Right ventricle myocardium inferior (tissue), 1 donor: ENCODE measurements around the gene TMEM184A. TPM values are rescaled to one million over a fixed set of nuclear protein-coding genes. Genes with fewer than 3 reads are reported as not detected.

Experiments used
- ATAC-seq: fragments of 200-7000 bp; cut with Tn5 transposase; one replicate; pipeline ENCODE4 v1.9.1; 2020; ENCODE audit warnings: mild to moderate bottlenecking, moderate library complexity
- DNase-seq: peaks from one replicate; pipeline ENCODE4 v3.0.0; 2021; ENCODE audit errors: missing footprints
- intact Hi-C: fragments of 100-400 bp; cut with DNase I; formaldehyde crosslinking; loops from one replicate; pipeline ENCODE4 v1.11.0; 2022
- total RNA-seq: library from RNA; stranded (reverse); fragmentation: NEBNext Ultra II Directional; extraction: Animal tissue kit (Norgen Biotek cat#: 25700); gene quantifications from one replicate; pipeline ENCODE4 v1.2.1, GENCODE V29; 2021
- donor health status: DM: no; HTN: yes; CAD: no; lungs with severe emphysema.

TMEM184A gene
- total RNA-seq, 1 donor from 2014 or later: 0.32 TPM

DNA sequence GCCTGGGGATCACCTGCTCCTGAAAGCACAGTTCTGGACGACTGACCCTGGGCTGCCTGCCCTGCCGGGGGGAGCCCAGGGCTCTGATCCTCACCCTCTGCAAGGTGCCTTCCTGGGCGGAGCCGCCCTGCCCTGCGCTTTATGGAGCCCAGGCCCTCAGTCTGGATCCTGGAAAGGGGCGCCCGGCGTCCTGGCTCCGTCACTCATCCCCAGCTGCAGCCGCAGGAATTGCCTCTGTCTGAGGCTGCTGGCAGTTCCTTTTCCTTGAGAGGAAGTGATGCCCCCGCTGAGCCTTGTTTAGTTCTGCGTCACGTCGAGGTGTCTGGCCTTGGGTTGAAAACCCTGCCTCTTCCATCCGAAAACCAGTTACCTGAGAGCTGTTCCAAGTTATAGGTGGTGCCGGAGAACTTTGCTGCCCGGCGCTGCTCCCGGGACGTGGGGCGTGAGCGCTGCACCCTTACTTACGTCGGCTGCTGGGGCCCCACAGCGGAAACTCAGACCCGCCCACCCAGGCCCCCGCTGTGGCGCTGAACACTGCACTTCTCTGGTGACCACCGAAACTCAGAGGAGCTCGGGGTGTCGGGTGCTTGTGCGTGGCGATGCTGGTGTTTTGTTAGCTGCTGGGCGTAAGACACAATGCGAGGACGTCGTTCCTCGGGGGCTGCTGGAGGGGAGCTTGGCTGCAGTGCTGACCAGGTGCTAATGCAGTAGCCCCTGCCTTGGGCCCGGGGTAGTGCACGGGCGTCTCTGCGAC lies 20.1 kb downstream of the TMEM184A start:
- DNase-seq: peak; percentile 65
- ATAC-seq: no peak
- intact Hi-C loops: loop anchor here (2.0 kb wide), 1 partner anchor 23 kb away; no protein-coding TSS in a partner anchor

- DNase-seq (peak; percentile 41), ATAC-seq (no peak)
- intact Hi-C loops: no loop called here
Measured at GRCh38 chr7:1535100-1535458, 20.9 kb downstream of the TMEM184A start.

- peak; percentile 37 for DNase-seq
- intact Hi-C loops: no loop called here
- no peak for ATAC-seq
Measured at GRCh38 chr7:1534330-1535099, 21.5 kb downstream of the TMEM184A start.

DNA sequence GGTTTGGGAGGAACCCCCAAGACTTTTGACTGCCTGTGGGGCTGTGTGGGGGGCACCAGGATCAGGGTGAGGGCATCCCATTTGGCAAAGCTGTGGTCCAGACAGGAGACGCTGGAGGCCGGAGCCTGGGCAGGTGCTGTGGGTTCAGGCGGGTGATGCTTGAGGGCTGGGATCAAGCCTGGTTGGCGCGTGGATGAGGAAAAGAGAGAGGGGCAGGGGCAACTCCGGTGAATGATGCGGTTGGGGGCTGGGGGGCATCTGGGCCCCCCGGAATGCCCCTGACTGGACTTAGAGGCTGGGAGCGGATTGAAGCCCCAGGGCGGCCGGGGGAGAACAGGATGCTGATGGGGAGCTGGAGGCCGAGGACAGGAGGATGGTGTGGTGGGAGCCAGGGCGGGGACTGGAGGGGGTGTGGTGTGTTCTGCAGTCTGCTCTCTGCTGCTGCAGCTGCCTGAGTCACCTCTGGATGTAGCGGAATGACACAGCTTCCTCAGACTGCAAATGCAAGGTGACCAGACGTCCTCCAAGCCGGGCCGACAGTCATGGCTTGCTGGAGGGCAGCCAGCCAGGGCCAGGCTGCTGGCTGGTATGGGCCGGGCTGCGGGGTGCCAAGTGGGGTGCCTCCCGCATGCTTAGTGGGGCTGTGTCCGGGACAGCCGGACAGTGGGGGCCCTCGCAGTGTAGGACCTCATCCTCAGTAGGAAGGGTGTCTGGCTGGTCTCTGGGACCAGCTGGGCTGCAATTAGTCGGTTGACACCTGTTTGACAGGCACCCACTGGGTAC lies 22.3 kb downstream of the TMEM184A start:
- peak; percentile 71 for DNase-seq
- no peak for ATAC-seq
- intact Hi-C loops: loop anchor here (2.0 kb wide), 1 partner anchor 29 kb away; the partner anchor contains the start of gene INTS1

DNA sequence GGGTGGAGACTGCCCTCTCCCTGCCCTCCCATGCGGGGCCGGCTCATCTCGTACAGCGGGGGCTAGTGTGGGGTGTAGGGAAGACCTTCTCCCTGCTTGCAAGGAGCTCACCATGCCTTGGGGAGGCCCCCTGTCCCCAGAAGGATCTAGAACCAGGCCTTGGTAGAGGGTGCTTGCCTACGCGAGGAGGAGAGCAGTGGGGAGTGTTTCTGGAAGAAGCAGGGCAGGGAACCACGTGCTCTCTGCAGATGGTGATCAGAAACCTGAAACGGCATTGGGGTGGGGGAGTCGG lies 22.8 kb downstream of the TMEM184A start:
- DNase-seq (no peak), ATAC-seq (no peak)
- intact Hi-C loops: loop anchor here (2.0 kb wide), 1 partner anchor 28 kb away; the partner anchor contains the start of gene INTS1

DNA sequence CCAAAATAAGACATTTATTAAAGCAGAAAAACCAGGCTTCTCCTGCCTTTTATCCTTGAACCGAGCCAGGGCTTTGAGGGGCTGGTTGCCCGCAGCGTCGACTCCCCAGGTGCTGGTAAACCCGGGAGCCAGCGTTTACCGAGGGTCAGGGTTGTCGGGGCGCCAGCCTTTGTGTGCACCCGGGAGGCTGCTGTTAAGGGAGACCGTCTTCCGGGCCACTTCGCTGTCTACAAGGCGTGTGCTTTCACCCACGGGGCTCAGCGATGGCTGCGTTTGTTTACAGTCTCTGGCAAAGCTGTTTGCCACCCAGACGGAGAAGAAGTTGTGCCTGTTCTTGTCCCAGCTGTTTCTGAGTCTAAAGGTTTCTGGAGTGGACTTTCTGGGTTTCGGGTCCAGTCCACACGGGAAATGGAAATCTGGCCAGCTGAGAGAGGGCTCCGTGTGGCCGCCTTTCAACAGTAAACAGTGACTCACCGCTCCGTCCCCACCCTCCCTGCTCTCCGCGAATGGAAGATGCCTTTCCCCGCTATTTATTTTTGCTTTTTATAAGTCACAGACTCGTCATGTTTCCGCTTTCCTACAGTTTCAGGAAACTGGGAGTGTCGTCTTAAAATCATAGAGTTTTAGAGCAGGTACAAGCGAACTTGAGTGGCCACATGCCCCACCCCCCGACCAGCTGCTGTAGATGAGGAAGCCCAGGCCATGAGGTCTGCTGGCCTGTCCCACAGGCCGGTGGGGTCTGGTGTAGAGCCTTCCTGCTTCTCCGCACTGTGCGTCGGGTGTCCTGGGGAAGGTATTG lies 23.4 kb downstream of the TMEM184A start:
- peak; percentile 46 for ATAC-seq
- intact Hi-C loops: loop anchor here (2.0 kb wide), 1 partner anchor 28 kb away; the partner anchor contains the start of gene INTS1

GRCh38 chr7:1531979-1532455 lies 24.0 kb downstream of the TMEM184A start:
- DNase-seq (no peak), ATAC-seq (no peak)
- intact Hi-C loops: loop anchor here (2.0 kb wide), 1 partner anchor 27 kb away; the partner anchor contains the start of gene INTS1

More for the DNA sequence above, 23.4 kb downstream of the TMEM184A start:
- DNase-seq: peak; percentile 91

GRCh38 chr7:1531263-1531978 lies 24.6 kb downstream of the TMEM184A start:
- intact Hi-C loops: no loop called here
- ATAC-seq (no peak), DNase-seq (peak; percentile 78)

- intact Hi-C loops: no loop called here
- DNase-seq (no peak), ATAC-seq (no peak)
Measured at GRCh38 chr7:1530946-1531262, 25.1 kb downstream of the TMEM184A start.

DNA sequence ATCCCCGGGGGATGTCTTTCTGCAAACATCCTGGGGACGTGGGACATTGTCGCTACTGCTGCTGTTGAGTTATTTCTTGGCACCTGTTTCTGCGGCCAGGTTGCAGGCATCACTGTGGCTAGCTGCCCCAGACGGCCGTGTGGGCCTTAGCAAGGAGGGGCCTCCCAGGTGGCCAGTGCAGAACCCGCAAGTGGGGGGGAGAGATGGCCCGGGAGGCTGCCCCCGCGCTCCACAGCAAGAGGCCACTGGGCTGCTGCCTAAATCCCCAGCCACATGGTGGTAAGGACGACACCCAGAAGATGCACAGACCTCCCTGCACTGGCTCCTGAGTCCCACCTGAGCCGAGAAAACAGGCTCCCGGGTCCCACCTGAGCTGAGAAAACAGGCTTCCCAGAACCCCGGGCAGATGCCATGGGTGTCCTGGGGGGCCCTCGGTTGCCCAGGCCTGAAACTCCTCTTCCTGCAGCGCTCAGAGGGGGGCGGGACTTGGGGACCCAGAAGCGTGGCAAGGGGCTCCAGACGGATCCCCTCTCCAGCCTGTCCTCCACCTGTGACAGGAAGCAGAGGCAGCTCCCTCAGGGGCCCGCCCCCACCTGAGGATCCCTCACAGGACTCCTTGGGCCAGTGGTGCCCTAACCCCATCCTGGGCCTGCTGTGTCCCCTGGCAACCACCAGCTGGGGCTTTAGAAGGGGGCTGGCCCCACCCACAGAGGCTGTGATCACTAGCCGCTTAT lies 26.5 kb downstream of the TMEM184A start:
- no peak for ATAC-seq
- peak; percentile 45 for DNase-seq

DNA sequence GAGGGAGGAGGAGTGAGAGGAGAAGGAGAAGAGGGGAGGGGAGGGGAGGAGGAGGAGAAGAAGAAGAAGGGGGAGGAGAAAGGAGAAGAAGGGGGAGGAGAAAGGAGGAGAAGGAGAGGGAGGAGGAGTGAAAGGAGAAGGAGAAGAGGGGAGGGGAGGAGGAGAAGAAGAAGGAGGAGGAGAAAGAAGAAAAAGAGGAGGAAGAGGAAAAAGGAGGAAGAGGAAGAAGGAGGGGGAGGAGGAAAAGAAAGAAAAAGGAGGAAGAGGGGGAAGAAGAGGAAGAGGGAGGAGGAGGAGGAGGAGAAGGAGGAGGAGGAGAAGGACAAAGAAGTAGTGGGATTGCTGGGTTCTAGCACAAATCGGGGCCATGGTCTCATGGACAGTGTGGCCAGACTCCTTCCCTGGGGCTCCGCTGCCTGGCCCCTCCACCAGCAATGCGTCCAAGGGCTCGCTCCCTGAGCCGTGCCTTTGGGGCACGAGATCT lies 29.7 kb downstream of the TMEM184A start:
- no peak for DNase-seq
- no peak for ATAC-seq
- intact Hi-C loops: no loop called here

More for the DNA sequence above, 26.5 kb downstream of the TMEM184A start:
- intact Hi-C loops: no loop called here

DNA sequence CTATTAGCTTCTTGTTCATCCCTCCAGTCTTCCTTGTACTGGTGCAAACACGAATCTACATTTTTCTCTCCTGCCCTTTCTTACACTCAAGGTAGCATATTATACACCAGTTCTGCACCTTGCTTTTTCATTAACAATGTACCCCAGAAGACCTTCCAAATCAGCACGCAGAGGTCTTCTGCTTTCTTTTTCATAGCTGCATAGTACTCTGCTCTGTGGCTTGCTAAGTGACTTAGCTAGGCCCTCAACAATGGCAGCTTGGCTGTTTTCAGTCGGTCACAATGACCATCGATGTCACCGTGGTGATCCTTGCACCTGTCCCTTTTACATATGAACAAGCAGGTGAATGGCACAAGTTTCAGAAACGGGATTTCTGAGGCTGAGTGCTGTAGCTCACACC lies 30.6 kb downstream of the TMEM184A start:
- DNase-seq (no peak), ATAC-seq (no peak)
- intact Hi-C loops: no loop called here

DNA sequence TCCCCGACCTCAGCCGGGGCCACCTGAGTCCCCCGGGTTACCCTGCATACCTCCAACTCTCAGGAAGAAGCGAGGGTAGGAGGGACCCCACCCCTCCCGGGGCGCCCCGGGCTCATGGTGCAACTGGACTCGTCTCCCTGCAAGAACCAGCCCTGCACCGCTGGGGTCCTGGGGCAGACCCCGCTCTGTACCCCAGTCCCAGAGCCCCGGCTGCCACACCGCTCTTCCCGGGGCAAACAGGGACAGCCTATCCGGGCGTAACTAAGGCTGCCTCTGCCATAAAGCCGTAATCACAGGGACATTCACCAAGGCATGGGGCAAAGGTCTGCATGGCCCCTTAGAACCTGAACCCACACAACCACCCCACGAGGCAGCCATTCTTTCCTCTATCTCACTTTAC lies 32.2 kb downstream of the TMEM184A start:
- peak; percentile 50 for DNase-seq
- ATAC-seq: no peak
- intact Hi-C loops: no loop called here

DNA sequence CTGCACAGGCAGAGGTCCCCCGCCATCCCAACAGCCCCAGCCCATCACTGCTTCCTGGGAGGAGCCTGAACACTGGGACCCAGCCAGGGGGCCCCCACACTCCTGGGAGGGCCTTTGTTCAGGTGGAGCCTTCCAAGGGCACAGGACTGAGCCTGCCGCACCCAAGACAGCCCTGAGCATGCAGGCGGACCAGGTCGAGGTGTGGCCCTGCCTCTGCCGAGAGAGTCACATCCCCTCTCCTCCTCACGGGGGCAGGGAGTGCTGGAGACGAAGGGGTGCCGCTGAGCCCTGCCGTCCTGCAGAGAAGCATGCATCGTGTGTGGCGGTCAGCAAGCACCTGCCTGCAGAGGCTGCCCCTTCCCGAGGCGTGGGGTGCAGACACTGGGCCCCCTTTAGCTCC lies 32.8 kb downstream of the TMEM184A start:
- intact Hi-C loops: no loop called here
- ATAC-seq (no peak), DNase-seq (peak; percentile 26)

DNA sequence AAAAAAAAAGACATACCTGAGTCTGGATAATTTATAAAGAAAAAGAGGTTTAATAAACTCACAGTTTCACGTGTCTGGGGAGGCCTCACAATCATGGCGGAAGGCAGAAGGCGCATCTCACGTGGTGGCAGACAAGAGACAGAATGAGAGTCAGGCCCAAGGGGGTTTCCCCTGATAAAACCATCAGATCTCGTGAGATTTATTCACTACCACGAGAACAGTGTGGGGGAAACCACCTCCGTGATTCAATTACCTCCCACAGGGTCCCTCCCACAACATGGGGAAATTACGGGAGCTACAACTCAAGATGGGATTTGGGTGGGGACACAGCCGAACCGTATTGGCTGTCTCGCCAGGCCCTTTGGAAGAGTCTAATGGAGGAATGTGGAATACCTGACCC lies 34.5 kb downstream of the TMEM184A start:
- ATAC-seq: no peak
- intact Hi-C loops: no loop called here
- DNase-seq: no peak

DNA sequence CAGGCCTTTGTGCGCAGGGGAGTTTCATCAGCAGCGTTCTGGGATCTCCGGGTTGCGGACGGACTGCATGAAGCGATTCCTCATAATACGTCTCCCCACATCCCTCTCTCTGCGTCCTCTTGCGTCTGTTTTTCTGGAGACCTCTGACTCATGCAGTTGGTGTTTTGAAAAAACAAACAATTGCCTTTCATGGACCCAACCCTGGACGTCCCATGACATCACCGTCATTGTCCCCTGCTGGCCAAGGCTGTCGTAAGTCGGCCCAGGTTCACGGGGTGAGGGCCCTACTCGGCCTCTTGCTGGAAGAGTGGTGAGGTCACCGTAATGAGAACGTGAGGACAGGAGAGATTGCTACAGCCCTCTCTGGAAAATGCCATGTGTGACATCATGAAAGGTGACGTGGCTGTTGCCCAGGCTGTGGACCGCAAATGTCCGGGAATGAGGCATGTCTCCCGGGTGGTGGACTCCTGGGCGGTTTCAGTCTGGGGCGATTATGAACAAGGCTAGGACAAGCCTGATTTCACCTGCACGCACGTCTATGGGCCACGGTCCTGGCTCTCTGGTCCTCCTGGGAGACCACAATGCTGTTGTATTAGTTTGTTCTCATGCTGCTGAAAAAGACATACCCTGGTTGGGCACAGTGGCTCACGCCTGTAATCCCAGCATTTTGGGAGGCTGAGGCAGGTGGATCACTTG lies 35.3 kb downstream of the TMEM184A start:
- intact Hi-C loops: no loop called here
- peak; percentile 30 for DNase-seq
- no peak for ATAC-seq
